ENCODE results near the gene PVR.

DNA sequence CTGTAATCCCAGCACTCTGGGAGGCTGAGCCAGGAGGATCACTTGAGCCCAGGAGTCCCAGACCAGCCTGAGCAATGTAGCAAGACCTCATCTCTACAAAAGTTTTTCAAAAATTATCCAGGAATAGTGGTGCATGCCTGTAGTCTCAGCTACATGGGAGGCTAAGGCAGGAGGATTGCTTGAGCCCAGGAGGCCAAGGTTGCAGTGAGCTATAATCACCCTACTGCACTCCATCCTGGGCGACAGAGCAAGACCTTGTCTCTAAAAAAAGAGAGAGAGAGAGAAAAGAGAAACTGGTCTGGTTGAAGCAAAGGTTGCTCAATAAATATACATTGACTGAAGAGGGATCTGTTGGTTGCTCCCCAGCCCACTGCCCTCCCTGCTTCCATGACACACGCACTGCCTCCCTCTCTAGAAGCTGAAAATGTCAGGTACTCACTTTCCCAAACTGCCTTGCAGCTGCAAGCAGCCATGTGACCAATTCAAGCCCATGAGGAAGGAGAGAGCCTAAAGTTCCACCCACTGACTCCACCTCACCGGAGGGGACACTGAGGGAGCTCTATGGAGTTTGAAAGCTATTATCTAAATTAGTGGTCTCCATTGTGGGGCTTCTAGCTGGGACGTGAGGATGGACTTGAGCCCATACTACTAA is 69.3 kb downstream of the PVR start:
- TF ChIP-seq, protein P1, sequence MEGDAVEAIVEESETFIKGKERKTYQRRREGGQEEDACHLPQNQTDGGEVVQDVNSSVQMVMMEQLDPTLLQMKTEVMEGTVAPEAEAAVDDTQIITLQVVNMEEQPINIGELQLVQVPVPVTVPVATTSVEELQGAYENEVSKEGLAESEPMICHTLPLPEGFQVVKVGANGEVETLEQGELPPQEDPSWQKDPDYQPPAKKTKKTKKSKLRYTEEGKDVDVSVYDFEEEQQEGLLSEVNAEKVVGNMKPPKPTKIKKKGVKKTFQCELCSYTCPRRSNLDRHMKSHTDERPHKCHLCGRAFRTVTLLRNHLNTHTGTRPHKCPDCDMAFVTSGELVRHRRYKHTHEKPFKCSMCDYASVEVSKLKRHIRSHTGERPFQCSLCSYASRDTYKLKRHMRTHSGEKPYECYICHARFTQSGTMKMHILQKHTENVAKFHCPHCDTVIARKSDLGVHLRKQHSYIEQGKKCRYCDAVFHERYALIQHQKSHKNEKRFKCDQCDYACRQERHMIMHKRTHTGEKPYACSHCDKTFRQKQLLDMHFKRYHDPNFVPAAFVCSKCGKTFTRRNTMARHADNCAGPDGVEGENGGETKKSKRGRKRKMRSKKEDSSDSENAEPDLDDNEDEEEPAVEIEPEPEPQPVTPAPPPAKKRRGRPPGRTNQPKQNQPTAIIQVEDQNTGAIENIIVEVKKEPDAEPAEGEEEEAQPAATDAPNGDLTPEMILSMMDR (conservative IDR thresholded peaks at IDR 0.05; ENCODE audit: low read length): no peak
- no peak for TF ChIP-seq EZH2phosphoT487 (IDR thresholded peaks at IDR 0.05; ENCODE audit: borderline replicate concordance, low read depth, low read length)
